Testis (tissue), 2 donors: ENCODE measurements around the gene MCM10.

ENCODE experiments used
- POLR2A ChIP-seq: fragments of 450-650 bp; IDR thresholded peaks from one replicate; pipeline ENCODE4 v1.6.1; 2017; ENCODE audit warnings: antibody characterized with exemption, mild to moderate bottlenecking, moderate library complexity
- TF ChIP-seq, protein P1 (sequence below), 3 experiments: fragments of 450-650 bp in 2 of 3; fragments of 200-600 bp in 1 of 3; sonication (generic) in 1 of 3; IDR thresholded peaks; one replicate each; pipeline ENCODE4 v1.5.1; 2016 to 2019; ENCODE audit warnings: antibody characterized with exemption in 3 of 3, mild to moderate bottlenecking in 2 of 3, moderate library complexity in 1 of 3

DNA sequence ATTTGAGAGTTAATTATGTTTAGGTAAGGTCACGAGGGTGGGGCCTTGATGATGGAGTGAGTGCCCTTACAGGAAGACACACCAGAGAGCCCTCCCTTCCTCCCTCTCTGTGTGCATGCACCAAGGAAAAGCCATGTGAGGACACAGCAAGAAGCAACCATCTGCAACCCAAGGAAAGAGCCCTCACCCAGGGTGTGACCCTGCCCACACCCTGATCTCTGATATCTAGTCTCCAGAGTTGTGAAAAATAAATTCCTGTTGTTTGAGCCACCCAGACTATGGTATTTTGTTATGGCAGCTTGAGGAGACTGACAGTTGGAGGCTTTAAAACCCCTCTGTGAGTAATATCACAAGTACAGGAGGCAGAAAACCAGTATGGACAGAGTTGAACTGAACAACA lies 15.0 kb upstream of the MCM10 start:
- TF ChIP-seq, protein P1, sequence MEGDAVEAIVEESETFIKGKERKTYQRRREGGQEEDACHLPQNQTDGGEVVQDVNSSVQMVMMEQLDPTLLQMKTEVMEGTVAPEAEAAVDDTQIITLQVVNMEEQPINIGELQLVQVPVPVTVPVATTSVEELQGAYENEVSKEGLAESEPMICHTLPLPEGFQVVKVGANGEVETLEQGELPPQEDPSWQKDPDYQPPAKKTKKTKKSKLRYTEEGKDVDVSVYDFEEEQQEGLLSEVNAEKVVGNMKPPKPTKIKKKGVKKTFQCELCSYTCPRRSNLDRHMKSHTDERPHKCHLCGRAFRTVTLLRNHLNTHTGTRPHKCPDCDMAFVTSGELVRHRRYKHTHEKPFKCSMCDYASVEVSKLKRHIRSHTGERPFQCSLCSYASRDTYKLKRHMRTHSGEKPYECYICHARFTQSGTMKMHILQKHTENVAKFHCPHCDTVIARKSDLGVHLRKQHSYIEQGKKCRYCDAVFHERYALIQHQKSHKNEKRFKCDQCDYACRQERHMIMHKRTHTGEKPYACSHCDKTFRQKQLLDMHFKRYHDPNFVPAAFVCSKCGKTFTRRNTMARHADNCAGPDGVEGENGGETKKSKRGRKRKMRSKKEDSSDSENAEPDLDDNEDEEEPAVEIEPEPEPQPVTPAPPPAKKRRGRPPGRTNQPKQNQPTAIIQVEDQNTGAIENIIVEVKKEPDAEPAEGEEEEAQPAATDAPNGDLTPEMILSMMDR (IDR thresholded peaks at IDR 0.05): no peak
- no peak for TF ChIP-seq POLR2A
